GM21360 (cell line): ENCODE results near the gene PIK3CA.
"Not testable (repeated sequence)": the region's sequence is repeated elsewhere in the genome, so short reads cannot be mapped to it uniquely, and the experiment has no call there.

ENCODE experiments used
- ATAC-seq: cut with Tn5 transposase; IDR thresholded peaks from one replicate; pipeline ENCODE4 v1.9.1; 2021; ENCODE audit warnings: mild to moderate bottlenecking, moderate library complexity; ENCODE audit not compliant: unreplicated experiment

Gene PIK3CA

DNA sequence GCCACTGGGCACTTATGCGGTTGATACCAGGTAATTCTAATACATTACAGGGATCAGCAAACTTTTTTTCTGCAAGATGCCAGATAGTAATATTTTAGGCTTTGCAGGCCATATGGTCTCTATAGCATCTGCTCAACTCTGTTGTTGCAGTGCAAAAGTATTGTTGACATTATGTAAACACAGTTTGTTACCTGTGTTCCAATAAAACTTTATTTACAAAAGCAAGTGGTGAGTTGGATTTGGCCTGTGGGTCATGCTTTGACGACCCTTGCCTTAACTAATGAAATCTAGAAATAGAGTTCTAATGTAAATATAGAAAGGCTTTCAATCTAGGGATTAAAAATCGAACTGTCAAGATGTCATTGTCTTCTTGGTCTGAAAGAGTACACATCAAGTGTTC lies 44.4 kb downstream of the PIK3CA start:
- ATAC-seq = no peak

DNA sequence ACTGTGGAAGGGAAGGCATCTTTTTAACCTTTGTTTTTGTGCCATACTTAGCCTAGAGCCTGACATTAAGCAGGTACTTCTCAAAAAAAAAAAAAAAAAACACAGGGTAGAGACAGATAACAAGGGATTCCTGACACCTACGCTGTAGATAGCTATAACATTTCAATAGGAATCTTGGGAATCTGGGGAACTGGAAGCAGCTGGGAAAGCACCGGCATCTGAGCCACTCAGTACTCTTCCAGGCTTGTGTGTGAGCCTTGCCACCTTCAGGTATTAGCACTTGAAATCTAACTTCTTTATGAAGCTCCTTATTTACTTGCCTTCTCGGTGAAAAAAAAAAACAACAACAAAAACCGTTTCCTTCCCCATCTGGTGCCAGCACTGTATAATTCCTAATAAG lies 46.8 kb downstream of the PIK3CA start:
- no peak for ATAC-seq

DNA sequence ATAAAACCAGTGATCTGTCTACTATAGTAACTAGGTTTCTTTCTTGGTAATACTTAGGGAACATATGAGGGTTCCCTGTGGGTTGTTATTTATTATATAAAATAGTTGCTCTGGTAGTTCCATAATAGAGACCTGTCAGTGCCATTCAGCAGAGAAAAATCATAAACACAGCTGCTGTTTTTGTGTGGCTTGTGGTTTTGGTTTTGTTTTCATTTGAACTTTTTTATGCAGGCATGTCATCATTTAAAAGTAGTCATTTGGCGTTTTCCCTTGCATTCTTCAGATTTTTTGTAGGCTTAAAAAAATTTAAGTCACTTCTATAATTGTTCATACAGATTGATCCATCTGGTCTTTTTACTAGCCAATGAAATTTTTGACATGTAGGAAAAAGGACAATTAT lies 47.9 kb downstream of the PIK3CA start:
- peak; percentile 64 for ATAC-seq

DNA sequence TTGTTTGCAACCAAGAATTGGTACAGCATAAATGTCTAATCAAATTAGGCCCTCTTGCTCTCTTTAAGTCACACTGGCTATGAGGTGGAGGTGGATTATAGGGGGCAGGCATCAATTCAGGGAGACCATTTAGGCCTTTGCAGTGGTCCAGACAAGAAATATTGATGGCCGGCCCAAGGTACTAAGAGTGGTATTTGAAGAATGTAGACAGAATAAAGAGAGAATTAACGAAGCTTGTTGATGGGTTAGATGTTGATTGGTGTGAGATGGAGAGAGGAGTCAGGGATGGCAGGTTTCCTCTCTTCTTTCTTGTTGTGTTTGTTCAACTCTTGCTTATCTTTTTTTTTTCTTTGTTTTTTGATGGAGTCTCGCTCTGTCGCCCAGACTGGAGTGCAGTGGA lies 48.5 kb downstream of the PIK3CA start:
- ATAC-seq = no peak

DNA sequence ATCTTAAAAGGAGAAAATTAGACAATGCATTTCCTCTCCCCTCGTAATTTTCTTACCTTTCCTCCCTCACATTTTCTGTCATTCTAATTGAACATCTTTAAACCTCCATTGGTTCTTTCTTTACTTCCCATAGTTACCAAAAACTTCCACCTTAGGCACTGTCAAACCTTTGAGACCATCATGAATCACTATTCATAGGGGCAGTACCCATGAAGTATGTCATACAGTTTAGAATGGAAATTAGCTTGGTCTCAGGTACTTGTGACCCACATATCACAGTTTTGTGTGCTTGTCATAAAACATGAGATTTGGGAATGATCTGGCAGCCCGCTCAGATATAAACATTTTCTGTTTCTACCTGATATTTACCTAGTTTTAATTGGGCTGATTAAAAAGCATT lies 52.6 kb downstream of the PIK3CA start:
- ATAC-seq = no peak

DNA sequence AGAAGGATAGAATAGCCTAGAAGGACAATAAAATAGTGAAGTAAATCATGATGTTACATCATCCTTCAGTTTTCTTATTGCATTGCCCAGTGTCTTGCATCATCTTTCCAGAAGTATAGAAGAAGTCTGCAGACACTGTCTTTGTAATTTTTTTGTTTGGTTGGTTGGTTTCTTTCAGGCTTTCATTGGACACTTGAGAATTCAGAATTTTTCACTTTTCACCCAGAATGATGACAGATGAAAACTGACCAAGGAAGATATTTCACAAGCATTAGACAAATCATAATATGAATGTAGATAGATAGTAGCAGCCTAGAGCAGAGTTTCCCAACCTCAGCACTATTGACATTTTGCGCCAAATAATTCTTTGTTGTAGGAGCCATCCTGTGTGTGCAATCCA lies 67.4 kb downstream of the PIK3CA start:
- not testable (repeated sequence) for ATAC-seq

DNA sequence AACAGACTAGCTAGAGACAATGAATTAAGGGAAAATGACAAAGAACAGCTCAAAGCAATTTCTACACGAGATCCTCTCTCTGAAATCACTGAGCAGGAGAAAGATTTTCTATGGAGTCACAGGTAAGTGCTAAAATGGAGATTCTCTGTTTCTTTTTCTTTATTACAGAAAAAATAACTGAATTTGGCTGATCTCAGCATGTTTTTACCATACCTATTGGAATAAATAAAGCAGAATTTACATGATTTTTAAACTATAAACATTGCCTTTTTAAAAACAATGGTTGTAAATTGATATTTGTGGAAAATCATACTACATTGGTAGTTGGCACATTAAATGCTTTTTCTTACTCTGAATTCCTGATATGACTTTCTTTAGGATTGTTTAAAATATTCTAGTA lies 70.1 kb downstream of the PIK3CA start:
- ATAC-seq = not testable (repeated sequence)

DNA sequence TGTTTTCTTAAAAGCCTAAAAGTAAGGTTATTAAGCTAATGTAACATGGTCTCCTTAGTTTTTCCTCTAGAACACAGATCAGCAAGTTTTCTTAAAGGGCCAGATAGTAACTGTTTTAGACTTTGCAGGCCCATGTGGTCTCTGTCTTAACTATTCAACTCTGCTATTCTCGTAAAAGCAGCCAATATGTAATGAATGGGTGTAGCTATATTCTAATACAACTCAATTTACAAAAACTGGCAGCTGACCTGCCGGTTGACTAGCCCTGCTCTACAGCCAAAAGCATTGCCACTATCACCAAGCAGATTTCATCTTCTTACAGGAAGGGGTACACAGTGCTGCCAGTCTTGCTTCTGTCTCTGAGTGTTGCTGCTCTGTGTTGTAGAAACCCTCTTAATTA lies 75.4 kb downstream of the PIK3CA start:
- ATAC-seq = no peak

DNA sequence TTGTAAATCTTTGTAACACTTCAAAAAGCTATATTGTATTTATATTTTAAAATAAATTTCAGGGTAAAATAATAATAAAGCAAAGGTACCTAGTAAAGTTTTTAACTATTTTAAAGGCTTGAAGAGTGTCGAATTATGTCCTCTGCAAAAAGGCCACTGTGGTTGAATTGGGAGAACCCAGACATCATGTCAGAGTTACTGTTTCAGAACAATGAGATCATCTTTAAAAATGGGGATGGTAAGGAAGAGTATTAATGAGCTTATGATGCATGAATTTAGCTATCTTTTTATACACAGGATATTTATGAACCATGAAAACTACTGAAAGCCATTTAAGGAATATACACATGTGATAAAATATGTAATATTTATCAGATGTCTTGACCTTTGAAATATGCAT lies 76.4 kb downstream of the PIK3CA start:
- ATAC-seq = no peak

DNA sequence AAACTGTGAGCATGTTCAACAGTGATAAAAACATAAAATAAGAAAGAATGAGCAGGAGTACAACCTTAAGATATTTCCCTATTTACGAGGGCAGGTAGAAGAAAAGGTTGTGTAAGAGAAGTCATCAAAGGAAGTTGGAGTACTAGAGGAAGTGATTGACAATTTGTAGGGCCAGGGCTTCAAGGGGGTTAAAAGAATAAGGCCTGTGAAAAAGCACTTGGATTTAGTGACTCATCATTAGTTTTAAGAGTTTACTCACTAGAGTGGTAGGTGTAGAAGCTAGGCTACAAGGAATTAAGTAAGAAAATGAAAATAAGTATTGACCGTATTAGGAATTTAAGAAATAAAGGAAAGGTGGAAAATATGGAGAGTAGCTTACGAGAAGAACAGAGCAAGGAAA lies 79.2 kb downstream of the PIK3CA start:
- ATAC-seq = no peak

DNA sequence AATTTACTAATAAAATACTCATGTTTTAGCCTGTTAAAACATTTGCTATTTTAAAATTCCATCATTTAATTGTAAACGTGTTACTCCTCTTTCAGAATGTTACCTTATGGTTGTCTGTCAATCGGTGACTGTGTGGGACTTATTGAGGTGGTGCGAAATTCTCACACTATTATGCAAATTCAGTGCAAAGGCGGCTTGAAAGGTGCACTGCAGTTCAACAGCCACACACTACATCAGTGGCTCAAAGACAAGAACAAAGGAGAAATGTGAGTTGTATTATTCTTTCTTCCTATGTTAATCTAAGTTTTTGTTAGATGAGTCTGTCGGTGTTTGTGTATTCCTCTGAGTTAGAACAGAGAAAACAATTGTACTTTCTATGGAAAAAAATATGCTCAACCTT lies 81.0 kb downstream of the PIK3CA start:
- ATAC-seq = no peak

DNA sequence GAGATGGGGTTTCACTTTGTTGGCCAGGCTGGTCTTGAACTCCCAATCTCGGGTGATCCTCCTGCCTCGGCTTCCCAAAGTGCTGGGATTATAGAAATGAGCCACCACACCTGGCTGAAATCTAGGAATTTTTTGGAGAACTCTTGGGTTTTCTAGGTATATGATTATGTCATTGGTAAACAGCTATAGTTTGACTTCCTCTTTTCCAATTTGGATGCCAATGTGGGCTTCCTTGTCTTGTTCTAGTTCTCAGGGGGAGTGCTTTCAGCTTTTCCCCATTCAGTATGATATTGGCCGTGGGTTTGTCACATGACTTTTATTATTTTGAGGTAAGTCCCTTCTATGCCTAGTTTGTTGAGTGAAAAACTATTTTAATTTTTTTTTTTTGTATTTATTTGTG lies 84.9 kb downstream of the PIK3CA start:
- no peak for ATAC-seq

DNA sequence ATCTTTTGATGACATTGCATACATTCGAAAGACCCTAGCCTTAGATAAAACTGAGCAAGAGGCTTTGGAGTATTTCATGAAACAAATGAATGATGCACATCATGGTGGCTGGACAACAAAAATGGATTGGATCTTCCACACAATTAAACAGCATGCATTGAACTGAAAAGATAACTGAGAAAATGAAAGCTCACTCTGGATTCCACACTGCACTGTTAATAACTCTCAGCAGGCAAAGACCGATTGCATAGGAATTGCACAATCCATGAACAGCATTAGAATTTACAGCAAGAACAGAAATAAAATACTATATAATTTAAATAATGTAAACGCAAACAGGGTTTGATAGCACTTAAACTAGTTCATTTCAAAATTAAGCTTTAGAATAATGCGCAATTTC lies 86.0 kb downstream of the PIK3CA start:
- no peak for ATAC-seq

DNA sequence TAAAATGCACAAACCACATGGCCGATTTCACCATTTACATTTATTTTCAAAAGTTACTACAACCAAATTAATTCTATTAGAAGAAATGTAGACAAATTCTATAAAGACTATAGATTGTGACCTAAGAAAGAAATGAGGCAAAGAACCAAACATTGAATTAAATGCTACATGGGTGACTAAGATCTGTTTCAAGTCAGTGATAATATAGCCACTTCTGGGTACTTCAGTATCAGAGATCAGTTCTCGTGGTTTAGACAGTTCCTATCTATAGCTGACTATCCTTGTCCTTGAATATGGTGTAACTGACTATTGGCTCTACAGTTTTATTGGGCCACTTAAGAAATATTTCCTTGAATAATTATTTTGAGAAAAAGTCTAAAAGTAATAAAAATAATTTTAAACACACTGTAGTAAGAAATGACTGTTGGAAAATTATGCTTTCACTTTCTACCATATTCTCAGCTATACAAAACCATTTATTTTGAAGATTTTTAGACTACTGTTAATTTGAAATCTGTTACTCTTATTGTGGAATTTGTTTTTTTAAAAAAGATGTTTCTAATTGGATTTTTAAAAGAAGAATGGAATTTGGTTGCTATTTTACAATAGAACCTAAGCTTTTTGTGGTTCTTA lies 88.6 kb downstream of the PIK3CA start:
- peak; percentile 81 for ATAC-seq

DNA sequence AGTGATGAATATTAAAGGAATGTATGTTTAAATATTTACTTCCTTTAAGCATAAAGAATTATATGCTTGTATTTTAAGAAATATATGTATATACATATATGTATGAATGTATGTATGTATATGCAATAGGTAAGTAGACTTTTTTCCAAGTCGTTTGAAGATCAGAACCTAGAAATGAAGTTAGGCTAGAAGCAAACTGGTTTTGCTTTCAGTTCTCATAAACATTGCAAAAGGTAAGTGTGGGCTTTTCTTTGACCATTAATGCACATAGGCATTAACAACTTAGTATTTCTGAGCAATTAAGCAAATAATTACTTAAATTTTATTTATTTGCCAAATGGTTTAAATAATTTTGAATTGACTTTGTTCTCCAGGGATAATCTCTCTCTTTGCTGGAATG lies 92.1 kb downstream of the PIK3CA start:
- ATAC-seq = not testable (repeated sequence)

DNA sequence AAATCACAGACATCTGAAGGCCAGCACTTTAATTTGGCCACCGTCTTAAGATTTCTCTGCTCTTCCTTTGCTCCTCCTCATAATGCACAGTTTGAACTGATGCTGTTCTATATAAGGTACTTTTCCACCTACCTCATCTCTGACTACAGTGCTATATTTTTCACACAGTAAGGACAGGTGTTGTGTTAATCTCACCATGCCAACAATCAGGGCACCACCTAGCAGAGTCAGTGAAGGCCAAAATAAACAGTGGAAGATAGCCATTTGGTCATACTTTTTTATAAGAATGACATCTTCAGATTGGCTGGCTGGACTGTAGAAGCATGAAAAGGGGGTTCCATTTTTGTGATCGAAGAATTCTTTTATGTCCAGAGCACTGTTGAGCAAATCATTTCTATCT lies 94.7 kb downstream of the PIK3CA start:
- not testable (repeated sequence) for ATAC-seq

DNA sequence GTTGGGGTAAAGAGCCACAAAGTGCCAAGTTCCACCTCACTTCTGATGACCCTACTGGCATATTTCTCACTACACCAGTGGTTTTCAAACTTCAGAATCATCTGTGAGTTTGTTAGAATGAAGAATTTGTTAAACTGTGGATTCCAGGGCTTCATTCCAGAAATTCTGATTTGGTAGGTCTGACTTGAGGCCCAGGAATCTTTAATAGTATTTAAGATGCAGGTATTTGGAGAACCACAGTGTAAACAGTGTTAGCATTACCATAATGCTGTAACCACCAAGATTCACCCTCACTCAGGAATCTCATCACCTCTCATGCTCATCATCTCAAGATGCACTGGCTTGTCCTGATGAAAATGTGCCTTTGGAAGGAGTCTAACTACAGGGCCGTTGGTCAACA lies 96.7 kb downstream of the PIK3CA start:
- no peak for ATAC-seq

DNA sequence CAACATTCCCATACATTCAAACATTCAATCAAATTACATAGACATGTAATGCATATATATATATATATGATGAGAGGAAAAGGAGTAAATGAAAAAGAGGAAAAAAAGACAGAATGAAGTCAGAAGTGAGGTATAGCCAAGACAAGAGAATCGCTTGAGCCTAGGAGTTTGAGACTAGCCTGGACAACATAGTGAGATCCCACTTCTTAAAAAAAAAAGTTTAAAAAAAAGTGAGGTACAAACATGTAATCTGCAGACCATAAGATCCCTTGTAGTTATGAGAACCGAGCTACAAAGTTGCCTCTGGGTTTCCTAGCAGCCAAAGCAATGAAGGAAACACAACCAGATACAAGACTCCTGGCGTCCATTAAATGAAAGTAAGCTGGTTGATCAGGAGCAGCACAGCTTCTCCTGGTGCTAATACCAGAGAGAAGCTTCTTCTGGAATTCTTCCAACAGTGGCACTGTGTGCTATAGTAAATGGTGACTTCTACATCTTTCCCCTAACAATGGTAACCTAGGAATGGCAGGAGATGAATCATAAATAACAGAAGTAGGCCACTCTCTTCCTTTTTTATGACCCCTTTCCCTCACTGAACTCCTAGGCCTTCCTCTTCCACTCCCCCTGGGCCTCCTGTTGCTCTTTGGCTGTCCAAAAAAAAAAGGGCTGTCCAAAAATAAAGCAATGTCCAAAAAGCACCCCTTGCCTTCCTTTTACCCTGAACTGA lies 99.3 kb downstream of the PIK3CA start:
- ATAC-seq = no peak

DNA sequence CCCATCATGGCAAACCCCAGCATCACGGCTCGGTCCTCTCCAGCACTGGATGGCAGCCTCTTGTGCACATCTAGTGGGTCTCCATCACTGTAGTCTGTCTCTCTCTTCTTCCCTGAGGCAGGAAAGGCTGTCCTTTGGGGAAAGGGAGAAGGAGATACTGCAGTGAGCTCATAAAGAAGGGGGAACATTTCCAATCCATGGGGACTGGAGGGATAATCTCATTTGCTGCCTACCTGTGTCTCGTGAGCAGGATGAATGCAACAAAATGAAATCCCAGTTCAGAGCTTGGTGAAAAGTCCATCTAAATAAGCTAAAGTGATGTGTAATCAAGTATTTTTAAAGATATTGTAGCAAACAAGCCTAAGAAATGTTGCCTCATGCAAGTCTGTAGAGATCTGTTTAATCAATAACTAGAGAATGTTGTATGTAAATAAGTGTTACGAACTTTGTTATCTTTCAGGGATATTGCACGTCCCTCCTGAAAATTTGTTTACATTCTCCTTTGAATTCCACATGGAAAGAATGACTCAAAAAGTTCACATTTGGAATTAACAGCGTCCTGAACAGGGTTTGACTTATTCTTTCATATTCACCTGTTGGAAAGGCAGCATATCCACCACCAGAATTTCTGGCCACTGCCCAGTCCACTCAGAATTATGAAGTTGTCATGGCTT lies 102.8 kb downstream of the PIK3CA start, which contains the start of gene KCNMB3:
Gene KCNMB3 (minus strand): TSS at position 312 of the 674 bp plus-strand sequence. CDS start 124 bp downstream, at position 188.
- ATAC-seq = no peak

DNA sequence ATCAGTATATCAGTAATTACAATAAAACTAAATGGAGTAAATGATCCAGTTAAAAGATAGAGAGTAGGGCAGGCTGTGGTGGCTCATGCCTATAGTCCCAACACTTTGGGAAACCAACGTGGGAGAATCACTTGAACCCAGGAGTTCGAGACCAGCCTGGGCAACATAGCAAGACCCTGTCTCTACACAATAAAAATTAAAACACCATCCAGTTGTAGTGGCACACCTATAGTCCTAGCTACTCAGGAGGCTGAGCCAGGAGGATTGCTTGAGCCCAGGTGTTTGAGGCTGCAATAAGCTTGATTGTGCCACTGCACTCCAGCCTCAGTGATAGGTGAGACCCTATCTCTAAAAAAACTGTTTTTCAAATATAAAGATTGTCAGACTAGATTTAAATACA lies 108.7 kb downstream of the PIK3CA start:
- ATAC-seq = no peak

DNA sequence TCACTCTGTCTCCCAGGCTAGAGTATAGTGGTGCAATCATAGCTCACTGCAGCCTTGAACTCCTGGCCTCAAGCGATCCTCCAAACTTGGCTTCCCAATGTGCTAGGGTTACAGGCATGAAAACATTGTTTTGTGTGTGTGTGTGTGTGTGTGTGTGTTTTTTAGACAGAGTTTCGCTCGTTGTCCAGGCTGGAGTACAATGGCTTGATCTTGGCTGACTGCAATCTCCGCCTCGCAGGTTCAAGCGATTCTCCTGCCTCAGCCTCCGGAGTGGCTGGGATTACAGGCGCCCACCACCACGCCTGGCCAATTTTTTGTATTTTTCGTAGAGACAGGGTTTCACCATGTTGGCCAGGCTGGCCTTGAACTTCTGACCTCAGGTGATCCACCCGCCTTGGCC lies 109.6 kb downstream of the PIK3CA start:
- not testable (repeated sequence) for ATAC-seq

DNA sequence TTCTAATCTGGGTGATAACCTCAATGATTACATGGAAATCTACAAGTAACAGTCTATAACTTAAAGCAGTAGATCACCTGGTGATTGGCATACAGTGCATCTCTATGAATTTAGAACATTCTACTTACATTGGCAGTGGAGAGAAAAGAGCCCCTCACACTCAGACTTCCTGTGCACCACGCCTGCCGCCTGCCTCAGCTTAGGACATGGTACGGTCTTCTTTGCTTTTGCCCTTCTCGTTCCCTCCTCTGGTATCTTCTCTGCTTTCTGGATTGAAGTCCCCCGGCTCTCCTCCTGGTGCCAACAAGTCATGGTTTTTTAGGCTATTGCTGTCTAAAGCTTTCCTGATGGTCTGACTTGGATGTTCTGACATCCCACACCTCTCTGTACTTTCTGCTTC lies 110.7 kb downstream of the PIK3CA start:
- no peak for ATAC-seq
